SK-N-SH (cell line): ENCODE results near the gene DCLK1. TPM values are rescaled to one million over a fixed set of nuclear protein-coding genes. Genes with fewer than 3 reads are reported as not detected.

Source experiments
- CTCF ChIA-PET: fragments of 300-600, 350-600 bp; formaldehyde crosslinking; extraction: SDS; loops from one replicate; lab custom pipeline; 2021; lab: Yijun Ruan, JAX
- POLR2A ChIA-PET: fragments of 350-600 bp; sonication (Branson Sonifier 250); formaldehyde crosslinking; extraction: SDS; loops from one replicate; lab custom pipeline; 2020; ENCODE audit warnings: antibody characterized with exemption, inconsistent platforms; lab: Yijun Ruan, JAX
- DNase-seq: peaks from one replicate; pipeline ENCODE4 v3.0.0; 2012
- H2AFZ ChIP-seq: fragments of 200-600 bp; sonication (generic); 2 replicates; pipeline ENCODE4 v1.8.1; 2016; ENCODE audit warnings: antibody characterized with exemption, mild to moderate bottlenecking, low read depth
- H3F3A ChIP-seq: fragments of 200-600 bp; sonication (generic); replicated peaks from 2 replicates; pipeline ENCODE3; 2016; ENCODE audit warnings: antibody characterized with exemption, mild to moderate bottlenecking; ENCODE audit not compliant: insufficient read depth
- H3K27ac ChIP-seq, 2 experiments: fragments of 200-500 bp in 1 of 2; fragments of 200-600 bp in 1 of 2; sonication (Bioruptor generic) in 1 of 2; sonication (generic), shearing (Covaris generic) in 1 of 2; 2 replicates each; pipeline versions ENCODE4 v1.5.1 to v1.6.1; 2014 to 2016; ENCODE audit warnings: low read depth in 2 of 2, inconsistent platforms in 1 of 2, low read length in 1 of 2, mild to moderate bottlenecking in 1 of 2, mixed read lengths in 1 of 2
- H3K27me3 ChIP-seq: fragments of 200-600 bp; sonication (generic), shearing (Covaris generic); 2 replicates; pipeline ENCODE4 v1.6.1; 2016; ENCODE audit warnings: mixed run types; ENCODE audit not compliant: insufficient read depth
- H3K36me3 ChIP-seq, 2 experiments: fragments of 200-500 bp in 1 of 2; fragments of 200-600 bp in 1 of 2; sonication (Bioruptor generic) in 1 of 2; sonication (generic) in 1 of 2; replicated peaks in 1 of 2; 2 replicates each; pipeline versions ENCODE3 to v1.5.1; 2014 to 2016; ENCODE audit warnings: low read length in 1 of 2, mild to moderate bottlenecking in 1 of 2; ENCODE audit not compliant: insufficient read depth in 2 of 2, control insufficient read depth in 1 of 2
- H3K4me1 ChIP-seq, 2 experiments: fragments of 200-500 bp in 1 of 2; fragments of 200-600 bp in 1 of 2; sonication (Bioruptor generic) in 1 of 2; sonication (generic), shearing (Covaris generic) in 1 of 2; 2 replicates each; pipeline versions ENCODE4 v1.5.1 to v1.6.1; 2014 to 2016; ENCODE audit warnings: low read depth in 1 of 2, low read length in 1 of 2, mixed run types in 1 of 2; ENCODE audit not compliant: insufficient read depth in 2 of 2, control insufficient read depth in 1 of 2
- H3K4me2 ChIP-seq: fragments of 200-600 bp; sonication (generic), shearing (Covaris generic); 2 replicates; pipeline ENCODE4 v1.6.1; 2017; ENCODE audit warnings: mixed run types
- H3K4me3 ChIP-seq, 2 experiments: fragments of 200-500 bp in 1 of 2; fragments of 200-600 bp in 1 of 2; sonication (Bioruptor generic) in 1 of 2; sonication (generic), shearing (Covaris generic) in 1 of 2; 2 replicates each; pipeline versions ENCODE4 v1.5.1 to v1.8.1; 2014 to 2016; ENCODE audit warnings: low read depth in 2 of 2, inconsistent platforms in 1 of 2, low read length in 1 of 2, mild to moderate bottlenecking in 1 of 2, mixed read lengths in 1 of 2, moderate library complexity in 1 of 2
- H3K79me2 ChIP-seq: fragments of 200-600 bp; sonication (generic); 2 replicates; pipeline ENCODE4 v1.8.1; 2017; ENCODE audit warnings: mild to moderate bottlenecking; ENCODE audit not compliant: insufficient read depth
- H3K9ac ChIP-seq: fragments of 200-600 bp; sonication (generic); 2 replicates; pipeline ENCODE4 v1.6.1; 2017; ENCODE audit warnings: mixed run types
- H3K9me2 ChIP-seq: fragments of 200-600 bp; sonication (generic); 2 replicates; pipeline ENCODE4 v1.6.1; 2017; ENCODE audit warnings: mixed run types
- H3K9me3 ChIP-seq: fragments of 200-600 bp; sonication (generic); 2 replicates; pipeline ENCODE4 v1.6.1; 2017; ENCODE audit warnings: mixed run types, mild to moderate bottlenecking, moderate library complexity
- H4K20me1 ChIP-seq: fragments of 200-600 bp; sonication (generic); 2 replicates; pipeline ENCODE4 v1.6.1; 2017; ENCODE audit warnings: mild to moderate bottlenecking, mixed run types; ENCODE audit not compliant: insufficient read depth
- CHD2 ChIP-seq: fragments of 150-350 bp; IDR thresholded peaks from 2 replicates; pipeline ENCODE4 v1.6.1; 2018; ENCODE audit warnings: low read length; ENCODE audit not compliant: partially characterized antibody
- ELF1 ChIP-seq: IDR thresholded peaks from 2 replicates; pipeline ENCODE4 v1.4.0; 2012
- EP300 ChIP-seq, 2 experiments: IDR thresholded peaks; 2 replicates each; pipeline versions ENCODE4 v1.4.0 to v1.6.1; 2012; ENCODE audit warnings: borderline replicate concordance in 1 of 2, low read depth in 1 of 2, low read length in 1 of 2
- FOSL2 ChIP-seq: IDR thresholded peaks from 2 replicates; pipeline ENCODE4 v1.4.0; 2012; ENCODE audit warnings: low read depth, mild to moderate bottlenecking, moderate library complexity, borderline replicate concordance
- FOXJ3 ChIP-seq: sonication (generic); formaldehyde crosslinking; IDR thresholded peaks from 2 replicates; pipeline ENCODE4 v1.5.1; 2020; ENCODE audit warnings: mild to moderate bottlenecking, missing genetic modification reagents
- FOXM1 ChIP-seq: IDR thresholded peaks from 2 replicates; pipeline ENCODE4 v1.4.0; 2012; ENCODE audit warnings: low read depth, mild to moderate bottlenecking
- GATA2 ChIP-seq: sonication (generic); formaldehyde crosslinking; IDR thresholded peaks from 2 replicates; pipeline ENCODE4 v1.5.0; 2020; ENCODE audit warnings: mild to moderate bottlenecking, missing genetic modification reagents
- NRF1 ChIP-seq: IDR thresholded peaks from 2 replicates; pipeline ENCODE4 v1.6.1; 2012; ENCODE audit warnings: low read depth, mild to moderate bottlenecking, low read length
- POLR2AphosphoS5 ChIP-seq: IDR thresholded peaks from 2 replicates; pipeline ENCODE4 v1.6.1; 2012; ENCODE audit warnings: low read depth, low read length
- RCOR1 ChIP-seq: fragments of 150-350 bp; IDR thresholded peaks from 2 replicates; pipeline ENCODE4 v1.6.1; 2017; ENCODE audit warnings: antibody characterized with exemption, low read length
- RFX5 ChIP-seq: IDR thresholded peaks from 2 replicates; pipeline ENCODE4 v1.6.1; 2012; ENCODE audit warnings: mild to moderate bottlenecking, improper control_type of control experiment, low read length
- RXRA ChIP-seq: IDR thresholded peaks from 2 replicates; pipeline ENCODE4 v1.4.0; 2012; ENCODE audit warnings: low read depth, mild to moderate bottlenecking, borderline replicate concordance
- SIN3A ChIP-seq: IDR thresholded peaks from 2 replicates; pipeline ENCODE4 v1.6.1; 2012; ENCODE audit warnings: low read depth, mild to moderate bottlenecking, low read length, moderate library complexity, borderline replicate concordance
- TAF1 ChIP-seq: IDR thresholded peaks from 2 replicates; pipeline ENCODE4 v1.6.1; 2012; ENCODE audit warnings: low read depth, mild to moderate bottlenecking, low read length, moderate library complexity, borderline replicate concordance
- TEAD4 ChIP-seq: IDR thresholded peaks from 2 replicates; pipeline ENCODE4 v1.4.0; 2012; ENCODE audit warnings: mild to moderate bottlenecking, borderline replicate concordance; ENCODE audit not compliant: insufficient read depth
- YY1 ChIP-seq: IDR thresholded peaks from 2 replicates; pipeline ENCODE4 v1.4.0; 2012; ENCODE audit warnings: low read depth, mild to moderate bottlenecking
- WGBS: methylation state at CpG from one replicate; pipeline ENCODE4 v1.1.6; 2017; ENCODE audit warnings: low lambda C conversion rate; 5-methylcytosine and 5-hydroxymethylcytosine counted together
- polyA plus RNA-seq, 3 experiments: library from polyadenylated mRNA; depleted of rRNA; stranded (reverse); fragments of >200 nt; gene quantifications; 2 replicates each; pipeline ENCODE4 v1.2.3, GENCODE V29; 2012
- TF ChIP-seq, protein P1 (sequence below): fragments of 150-350 bp; IDR thresholded peaks from 2 replicates; pipeline ENCODE4 v1.6.1; 2017; ENCODE audit warnings: antibody characterized with exemption, low read length, low read depth, borderline replicate concordance
- TF ChIP-seq, protein P2 (sequence below): fragments of 200-600 bp; sonication (generic); IDR thresholded peaks from 2 replicates; pipeline ENCODE4 v1.6.1; 2017; ENCODE audit warnings: antibody characterized with exemption, mild to moderate bottlenecking, moderate library complexity
- TF ChIP-seq, protein P3 (sequence below): IDR thresholded peaks from 2 replicates; pipeline ENCODE4 v1.6.1; 2012; ENCODE audit warnings: mild to moderate bottlenecking, low read depth, low read length, moderate library complexity
- TF ChIP-seq, protein P4 (sequence below): IDR thresholded peaks from 2 replicates; pipeline ENCODE4 v1.4.0; 2012; ENCODE audit warnings: low read depth, borderline replicate concordance

The DCLK1 gene
- polyA plus RNA-seq, 1 of the 3 experiments (the other 2 are of a cell fraction), result 1.1 TPM

DNA sequence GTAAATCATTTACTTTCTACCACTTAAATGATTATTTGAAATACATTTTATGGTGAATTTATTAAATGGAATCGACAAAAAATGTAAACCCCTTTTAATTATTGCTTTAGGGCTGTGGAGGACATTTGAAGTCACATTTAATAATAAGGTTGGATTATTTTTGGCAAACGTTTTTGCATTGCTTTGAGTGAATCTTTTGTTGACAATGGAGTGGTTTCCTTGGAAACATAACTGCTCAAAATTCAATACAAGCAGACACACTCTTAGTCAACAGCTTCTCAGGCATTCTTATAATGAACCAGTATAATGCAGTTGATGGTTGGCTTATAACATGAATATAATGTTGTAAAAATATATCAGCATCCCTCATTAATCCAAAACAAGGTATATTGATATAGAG is 104.7 kb downstream of the DCLK1 start (continued):
- TF ChIP-seq TEAD4 (no peak), GATA2 (CRISPR knock-in tag) (no peak), FOXJ3 (no peak), ELF1 (no peak)
- TF ChIP-seq, protein P1, sequence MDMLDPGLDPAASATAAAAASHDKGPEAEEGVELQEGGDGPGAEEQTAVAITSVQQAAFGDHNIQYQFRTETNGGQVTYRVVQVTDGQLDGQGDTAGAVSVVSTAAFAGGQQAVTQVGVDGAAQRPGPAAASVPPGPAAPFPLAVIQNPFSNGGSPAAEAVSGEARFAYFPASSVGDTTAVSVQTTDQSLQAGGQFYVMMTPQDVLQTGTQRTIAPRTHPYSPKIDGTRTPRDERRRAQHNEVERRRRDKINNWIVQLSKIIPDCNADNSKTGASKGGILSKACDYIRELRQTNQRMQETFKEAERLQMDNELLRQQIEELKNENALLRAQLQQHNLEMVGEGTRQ, result no peak
- TF ChIP-seq, protein P2, sequence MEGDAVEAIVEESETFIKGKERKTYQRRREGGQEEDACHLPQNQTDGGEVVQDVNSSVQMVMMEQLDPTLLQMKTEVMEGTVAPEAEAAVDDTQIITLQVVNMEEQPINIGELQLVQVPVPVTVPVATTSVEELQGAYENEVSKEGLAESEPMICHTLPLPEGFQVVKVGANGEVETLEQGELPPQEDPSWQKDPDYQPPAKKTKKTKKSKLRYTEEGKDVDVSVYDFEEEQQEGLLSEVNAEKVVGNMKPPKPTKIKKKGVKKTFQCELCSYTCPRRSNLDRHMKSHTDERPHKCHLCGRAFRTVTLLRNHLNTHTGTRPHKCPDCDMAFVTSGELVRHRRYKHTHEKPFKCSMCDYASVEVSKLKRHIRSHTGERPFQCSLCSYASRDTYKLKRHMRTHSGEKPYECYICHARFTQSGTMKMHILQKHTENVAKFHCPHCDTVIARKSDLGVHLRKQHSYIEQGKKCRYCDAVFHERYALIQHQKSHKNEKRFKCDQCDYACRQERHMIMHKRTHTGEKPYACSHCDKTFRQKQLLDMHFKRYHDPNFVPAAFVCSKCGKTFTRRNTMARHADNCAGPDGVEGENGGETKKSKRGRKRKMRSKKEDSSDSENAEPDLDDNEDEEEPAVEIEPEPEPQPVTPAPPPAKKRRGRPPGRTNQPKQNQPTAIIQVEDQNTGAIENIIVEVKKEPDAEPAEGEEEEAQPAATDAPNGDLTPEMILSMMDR, result no peak

DNA sequence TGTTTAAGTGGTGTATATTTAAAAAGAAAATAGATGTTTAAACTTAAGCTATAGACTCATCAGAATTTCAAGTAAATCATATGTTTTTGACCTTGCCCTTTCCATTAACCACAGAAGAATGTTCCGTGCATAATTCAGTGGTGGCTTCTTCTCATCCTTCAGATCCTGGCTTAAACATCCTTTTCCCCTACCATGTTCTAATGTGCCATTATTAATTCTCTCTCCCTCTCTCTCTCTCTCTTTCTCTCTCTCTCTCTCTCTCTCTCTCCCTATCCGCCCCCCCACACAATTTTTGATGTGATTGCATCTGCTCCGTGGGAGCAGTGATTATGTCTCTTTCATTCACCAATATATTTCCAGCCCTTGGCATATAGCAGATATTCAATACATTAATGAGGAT is 116.4 kb downstream of the DCLK1 start:
- CTCF ChIA-PET, result no interaction called here

More for the DNA sequence above, 116.4 kb downstream of the DCLK1 start:
- DNase-seq, result no peak
- H3K4me2 ChIP-seq, result no peak overlapping the region
- no peaks in the 10 kb centered on the region for H3K79me2 ChIP-seq
- H3K36me3 ChIP-seq, result no peaks in the 10 kb centered on the region
- H3K9me2 ChIP-seq, result no peaks in the 10 kb centered on the region
- H3K9ac ChIP-seq, result no peak overlapping the region
- H4K20me1 ChIP-seq, result no peaks in the 10 kb centered on the region
- peaks cover 4% of the 10 kb centered on the region; the same call in 1 of the 2 replicates for H3K9me3 ChIP-seq
- 68% methylated on average over 3 of the region's 3 CpGs for WGBS
- H2AFZ ChIP-seq, result no peak overlapping the region
- TF ChIP-seq CHD2, result no peak
- TF ChIP-seq, protein P3, sequence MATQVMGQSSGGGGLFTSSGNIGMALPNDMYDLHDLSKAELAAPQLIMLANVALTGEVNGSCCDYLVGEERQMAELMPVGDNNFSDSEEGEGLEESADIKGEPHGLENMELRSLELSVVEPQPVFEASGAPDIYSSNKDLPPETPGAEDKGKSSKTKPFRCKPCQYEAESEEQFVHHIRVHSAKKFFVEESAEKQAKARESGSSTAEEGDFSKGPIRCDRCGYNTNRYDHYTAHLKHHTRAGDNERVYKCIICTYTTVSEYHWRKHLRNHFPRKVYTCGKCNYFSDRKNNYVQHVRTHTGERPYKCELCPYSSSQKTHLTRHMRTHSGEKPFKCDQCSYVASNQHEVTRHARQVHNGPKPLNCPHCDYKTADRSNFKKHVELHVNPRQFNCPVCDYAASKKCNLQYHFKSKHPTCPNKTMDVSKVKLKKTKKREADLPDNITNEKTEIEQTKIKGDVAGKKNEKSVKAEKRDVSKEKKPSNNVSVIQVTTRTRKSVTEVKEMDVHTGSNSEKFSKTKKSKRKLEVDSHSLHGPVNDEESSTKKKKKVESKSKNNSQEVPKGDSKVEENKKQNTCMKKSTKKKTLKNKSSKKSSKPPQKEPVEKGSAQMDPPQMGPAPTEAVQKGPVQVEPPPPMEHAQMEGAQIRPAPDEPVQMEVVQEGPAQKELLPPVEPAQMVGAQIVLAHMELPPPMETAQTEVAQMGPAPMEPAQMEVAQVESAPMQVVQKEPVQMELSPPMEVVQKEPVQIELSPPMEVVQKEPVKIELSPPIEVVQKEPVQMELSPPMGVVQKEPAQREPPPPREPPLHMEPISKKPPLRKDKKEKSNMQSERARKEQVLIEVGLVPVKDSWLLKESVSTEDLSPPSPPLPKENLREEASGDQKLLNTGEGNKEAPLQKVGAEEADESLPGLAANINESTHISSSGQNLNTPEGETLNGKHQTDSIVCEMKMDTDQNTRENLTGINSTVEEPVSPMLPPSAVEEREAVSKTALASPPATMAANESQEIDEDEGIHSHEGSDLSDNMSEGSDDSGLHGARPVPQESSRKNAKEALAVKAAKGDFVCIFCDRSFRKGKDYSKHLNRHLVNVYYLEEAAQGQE, result no peak
- TF ChIP-seq, protein P4, sequence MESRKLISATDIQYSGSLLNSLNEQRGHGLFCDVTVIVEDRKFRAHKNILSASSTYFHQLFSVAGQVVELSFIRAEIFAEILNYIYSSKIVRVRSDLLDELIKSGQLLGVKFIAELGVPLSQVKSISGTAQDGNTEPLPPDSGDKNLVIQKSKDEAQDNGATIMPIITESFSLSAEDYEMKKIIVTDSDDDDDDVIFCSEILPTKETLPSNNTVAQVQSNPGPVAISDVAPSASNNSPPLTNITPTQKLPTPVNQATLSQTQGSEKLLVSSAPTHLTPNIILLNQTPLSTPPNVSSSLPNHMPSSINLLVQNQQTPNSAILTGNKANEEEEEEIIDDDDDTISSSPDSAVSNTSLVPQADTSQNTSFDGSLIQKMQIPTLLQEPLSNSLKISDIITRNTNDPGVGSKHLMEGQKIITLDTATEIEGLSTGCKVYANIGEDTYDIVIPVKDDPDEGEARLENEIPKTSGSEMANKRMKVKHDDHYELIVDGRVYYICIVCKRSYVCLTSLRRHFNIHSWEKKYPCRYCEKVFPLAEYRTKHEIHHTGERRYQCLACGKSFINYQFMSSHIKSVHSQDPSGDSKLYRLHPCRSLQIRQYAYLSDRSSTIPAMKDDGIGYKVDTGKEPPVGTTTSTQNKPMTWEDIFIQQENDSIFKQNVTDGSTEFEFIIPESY, result no peak
- no peak for TF ChIP-seq YY1
- TF ChIP-seq EP300 (IDR thresholded peaks at IDR 0.05; ENCODE audit: borderline replicate concordance in 1 of 2, low read depth in 1 of 2, low read length in 1 of 2), result no peak
- no peak for TF ChIP-seq POLR2AphosphoS5
- no peak for TF ChIP-seq SIN3A
- TF ChIP-seq FOSL2, result no peak
- no peak for TF ChIP-seq TEAD4
- TF ChIP-seq RXRA, result no peak
- TF ChIP-seq, protein P2, result no peak
- no peak for TF ChIP-seq FOXM1
- TF ChIP-seq RFX5, result no peak
- no peak for TF ChIP-seq NRF1
- TF ChIP-seq TAF1, result no peak
- no peak for TF ChIP-seq RCOR1
- no peak for TF ChIP-seq ELF1
- H3K4me3 ChIP-seq, result no peak overlapping the region
- no peaks in the 10 kb centered on the region for H3K27me3 ChIP-seq
- no peaks in the 10 kb centered on the region for H3F3A ChIP-seq
- POLR2A ChIA-PET, result no interaction called here
- H3K27ac ChIP-seq, result no peak overlapping the region
- no peaks in the 10 kb centered on the region for H3K4me1 ChIP-seq
